PFSK-1 (cell line): ENCODE data around the gene LAMTOR1.

Experiments used
- FOXP2 ChIP-seq: optimal IDR thresholded peaks from 2 replicates; pipeline ENCODE3; 2011; ENCODE audit warnings: borderline replicate concordance, control low read depth, inconsistent platforms; ENCODE audit not compliant: insufficient read depth; ENCODE audit errors: extremely low read length, extremely low read depth
- POLR2AphosphoS5 ChIP-seq: IDR thresholded peaks from 2 replicates; pipeline ENCODE4 v1.6.1; 2012; ENCODE audit warnings: low read depth, mild to moderate bottlenecking, control low read depth, low read length, moderate library complexity
- REST ChIP-seq, 2 experiments: IDR thresholded peaks; 2 replicates each; pipeline versions ENCODE4 v1.6.1 to v1.8.0; 2011 to 2012; ENCODE audit warnings: low read depth in 2 of 2, low read length in 2 of 2, control low read depth in 1 of 2, inconsistent platforms in 1 of 2, mild to moderate bottlenecking in 1 of 2, moderate library complexity in 1 of 2; ENCODE audit not compliant: insufficient read depth in 1 of 2
- SIN3A ChIP-seq: IDR thresholded peaks from 2 replicates; pipeline ENCODE4 v1.6.1; 2012; ENCODE audit warnings: mild to moderate bottlenecking, low read length, moderate library complexity, borderline replicate concordance; ENCODE audit not compliant: insufficient read depth
- TAF1 ChIP-seq: IDR thresholded peaks from 2 replicates; pipeline ENCODE4 v1.6.1; 2012; ENCODE audit warnings: low read length, control low read depth, borderline replicate concordance; ENCODE audit not compliant: insufficient read depth

The LAMTOR1 gene

GRCh38 chr11:72125956-72126355 is 22.9 kb upstream of the LAMTOR1 start:
- TF ChIP-seq POLR2AphosphoS5, result no peak
- TF ChIP-seq REST (IDR thresholded peaks at IDR 0.05; ENCODE audit: insufficient read depth in 1 of 2, low read depth in 2 of 2, low read length in 2 of 2), result no peak
- no peak for TF ChIP-seq TAF1
- TF ChIP-seq FOXP2, result no peak
- TF ChIP-seq SIN3A, result no peak

- TF ChIP-seq POLR2AphosphoS5 (no peak), REST (IDR thresholded peaks at IDR 0.05; ENCODE audit: insufficient read depth in 1 of 2, low read depth in 2 of 2, low read length in 2 of 2) (no peak), FOXP2 (no peak)
Measured at GRCh38 chr11:72124046-72124445, 20.9 kb upstream of the LAMTOR1 start.

GRCh38 chr11:72123117-72123653 is 20.1 kb upstream of the LAMTOR1 start:
- TF ChIP-seq FOXP2 (no peak), REST (IDR thresholded peaks at IDR 0.05; ENCODE audit: insufficient read depth in 1 of 2, low read depth in 2 of 2, low read length in 2 of 2) (no peak), SIN3A (no peak), POLR2AphosphoS5 (no peak), TAF1 (no peak)

GRCh38 chr11:72122607-72123006 is 19.5 kb upstream of the LAMTOR1 start:
- TF ChIP-seq FOXP2 (no peak), REST (IDR thresholded peaks at IDR 0.05; ENCODE audit: insufficient read depth in 1 of 2, low read depth in 2 of 2, low read length in 2 of 2) (no peak), TAF1 (no peak), SIN3A (no peak), POLR2AphosphoS5 (no peak)

GRCh38 chr11:72120930-72121329 is 17.8 kb upstream of the LAMTOR1 start:
- no peak for TF ChIP-seq SIN3A
- TF ChIP-seq FOXP2, result no peak

GRCh38 chr11:72119198-72119597 is 16.1 kb upstream of the LAMTOR1 start:
- no peak for TF ChIP-seq TAF1
- no peak for TF ChIP-seq REST (IDR thresholded peaks at IDR 0.05; ENCODE audit: insufficient read depth in 1 of 2, low read depth in 2 of 2, low read length in 2 of 2)
- no peak for TF ChIP-seq SIN3A
- no peak for TF ChIP-seq FOXP2
- no peak for TF ChIP-seq POLR2AphosphoS5
